NCI-H1694 treated with DMSO at 0.1 percent for 48 hours (cell line): ENCODE measurements around the gene CRLF1.
"Not testable (repeated sequence)": the region's sequence is repeated elsewhere in the genome, so short reads cannot be mapped to it uniquely, and the experiment has no call there.

ENCODE experiments used
- DNase-seq: peaks from one replicate; lab custom pipeline; 2025; lab: John Stamatoyannopoulos, UW

The CRLF1 gene

DNA sequence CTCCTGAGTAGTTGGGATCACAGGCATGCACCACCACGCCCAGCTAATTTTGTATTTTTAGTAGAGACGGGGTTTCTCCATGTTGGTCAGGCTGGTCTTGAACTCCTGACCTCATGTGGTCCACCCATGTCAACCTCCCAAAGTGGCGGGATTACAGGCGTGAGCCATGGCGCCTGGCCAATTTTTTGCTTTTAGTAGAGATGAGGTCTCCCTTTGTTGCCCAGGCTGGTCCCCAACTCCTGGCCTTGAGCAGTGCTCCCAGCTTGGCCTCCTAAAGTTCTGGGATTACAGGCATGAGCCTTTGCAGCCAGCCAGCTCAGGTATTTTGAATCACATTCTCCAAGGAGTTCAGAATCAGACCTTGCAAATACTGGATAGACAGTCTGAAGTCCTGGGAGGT is 13.9 kb downstream of the CRLF1 start:
- not testable (repeated sequence) for DNase-seq

DNA sequence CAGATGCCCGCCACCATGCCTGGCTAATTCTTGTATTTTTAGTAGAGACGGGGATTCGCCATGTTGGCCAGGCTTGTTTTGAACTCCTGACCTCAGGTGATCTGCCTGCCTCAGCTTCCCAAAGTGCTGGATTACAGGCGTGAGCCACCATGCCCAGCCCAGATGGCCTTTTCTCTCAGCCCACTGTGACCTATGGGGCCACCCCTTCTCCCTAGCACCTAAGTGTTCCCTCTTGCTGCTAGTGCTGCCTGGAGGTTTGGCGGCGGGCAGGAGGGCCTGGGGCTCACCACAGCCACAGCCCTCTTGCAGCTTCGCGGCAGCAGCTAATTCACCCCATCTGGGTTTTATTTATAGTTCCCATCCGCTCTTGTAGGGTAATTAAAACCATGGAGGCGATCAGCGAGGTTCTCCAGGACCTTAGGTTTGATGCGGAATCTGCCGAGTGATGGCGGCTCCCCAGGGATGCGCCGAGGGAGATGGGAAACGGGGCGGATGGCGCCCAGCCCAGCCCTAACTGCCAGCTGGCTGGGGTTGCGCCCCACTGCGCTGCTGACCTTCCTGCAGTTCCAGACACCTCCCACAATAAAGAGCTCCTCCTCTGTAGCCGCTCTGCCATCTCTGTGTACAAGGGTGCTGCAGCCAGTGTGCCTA is 14.7 kb downstream of the CRLF1 start:
- peak; percentile 28 for DNase-seq

DNA sequence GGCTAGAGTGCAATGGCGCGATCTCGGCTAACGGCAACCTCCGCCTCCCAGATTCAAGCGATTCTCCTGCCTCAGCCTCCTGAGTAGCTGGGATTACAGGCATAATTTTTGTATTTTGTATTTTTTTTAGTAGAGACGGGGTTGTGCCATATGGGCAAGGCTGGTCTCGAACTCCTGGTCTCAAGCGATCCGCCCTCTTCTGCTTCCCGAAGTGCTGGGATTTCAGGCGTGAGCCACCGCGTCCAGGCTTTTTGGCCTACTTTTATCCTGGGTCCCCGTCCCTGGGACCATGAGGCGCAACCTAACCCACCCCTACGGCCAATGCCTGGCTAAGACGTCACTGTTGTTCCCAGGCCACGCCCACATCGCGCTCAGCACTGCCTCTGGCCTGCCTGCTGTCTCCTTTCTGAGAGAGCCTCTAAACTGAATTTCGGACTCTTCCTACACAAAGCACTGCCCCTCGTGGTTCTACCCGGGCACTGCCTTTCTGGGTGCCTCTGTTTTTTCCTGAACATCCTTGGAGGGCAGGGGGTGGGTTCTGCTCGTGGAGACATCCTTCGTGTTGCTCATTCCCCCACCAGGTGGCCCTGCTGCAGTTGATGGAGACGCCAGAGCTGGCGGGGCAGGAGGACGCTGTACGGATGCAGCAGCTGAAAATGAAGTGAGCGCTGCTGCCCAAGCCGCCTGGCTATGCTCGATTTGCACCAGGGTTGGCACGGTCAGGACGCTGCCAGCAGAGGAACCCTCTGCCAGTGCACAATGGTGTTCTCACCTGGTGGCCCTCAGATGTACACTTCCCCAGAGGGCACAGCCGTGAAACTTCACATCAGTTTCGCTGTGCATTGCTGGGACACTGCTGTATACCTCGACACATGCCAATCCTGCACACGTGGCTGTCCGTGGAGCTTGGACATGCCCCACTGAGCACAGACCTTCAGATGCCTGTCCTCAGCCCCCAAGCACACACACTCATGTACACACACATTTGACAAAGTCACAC is 16.0 kb downstream of the CRLF1 start:
- DNase-seq = peak; percentile 99

DNA sequence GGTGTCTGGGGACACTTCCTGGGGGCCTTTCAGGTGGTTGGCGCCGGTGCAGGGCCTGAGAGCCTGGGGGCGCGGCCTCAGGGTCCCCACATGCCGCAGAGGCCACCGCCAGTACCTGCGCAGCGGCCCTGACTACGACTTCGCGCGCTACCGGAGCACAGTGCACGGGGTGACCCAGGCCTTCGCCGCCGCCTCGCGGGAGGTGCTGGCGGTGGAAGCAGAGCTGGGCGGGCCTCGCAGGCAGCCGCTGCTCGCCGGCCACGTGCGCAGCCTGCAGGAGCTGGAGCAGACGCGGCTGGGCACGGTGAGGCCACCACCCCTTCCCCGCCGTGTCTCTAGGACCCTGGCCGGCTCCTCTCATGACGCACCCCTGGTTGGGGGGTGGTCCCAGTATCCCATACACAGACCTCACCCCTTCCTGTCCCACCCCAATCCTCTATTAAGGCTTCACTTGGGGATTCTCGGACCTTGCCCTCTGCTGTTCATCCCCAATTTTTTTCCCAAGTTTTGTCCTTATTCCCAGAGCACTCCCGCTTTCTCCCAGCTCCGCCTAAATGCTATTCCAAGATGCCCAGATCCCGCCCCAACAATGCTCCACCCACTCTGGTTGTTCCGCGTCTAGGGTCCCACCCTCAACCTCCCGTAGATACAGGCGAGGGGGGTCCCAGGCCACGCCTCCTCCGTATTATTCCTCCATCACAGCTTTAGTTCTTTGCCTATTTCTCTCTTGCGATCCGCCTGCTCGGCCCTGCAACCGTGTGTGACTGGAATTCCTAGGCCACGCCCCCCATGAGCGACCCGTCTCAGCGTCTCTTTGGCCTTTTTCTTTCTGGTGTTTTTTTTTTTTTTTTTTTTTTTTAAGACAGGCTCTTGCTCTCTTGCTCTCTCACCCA is 17.0 kb downstream of the CRLF1 start:
- DNase-seq = peak; percentile 93

- DNase-seq = peak; percentile 78
Observed at GRCh38 chr19:18588611-18589379, 17.8 kb downstream of the CRLF1 start, which contains the start of gene REX1BD. REX1BD (plus strand) TSS chr19:18588798; CDS start chr19:18588802, 4 bp downstream.

- DNase-seq = no peak
Observed at GRCh38 chr19:18587962-18588610, 18.5 kb downstream of the CRLF1 start.

- DNase-seq = no peak
Observed at GRCh38 chr19:18587561-18587960, 19.0 kb downstream of the CRLF1 start.

GRCh38 chr19:18586306-18586705 is 20.3 kb downstream of the CRLF1 start:
- DNase-seq = no peak

- no peak for DNase-seq
Observed at GRCh38 chr19:18580311-18580710, 26.3 kb downstream of the CRLF1 start.

DNA sequence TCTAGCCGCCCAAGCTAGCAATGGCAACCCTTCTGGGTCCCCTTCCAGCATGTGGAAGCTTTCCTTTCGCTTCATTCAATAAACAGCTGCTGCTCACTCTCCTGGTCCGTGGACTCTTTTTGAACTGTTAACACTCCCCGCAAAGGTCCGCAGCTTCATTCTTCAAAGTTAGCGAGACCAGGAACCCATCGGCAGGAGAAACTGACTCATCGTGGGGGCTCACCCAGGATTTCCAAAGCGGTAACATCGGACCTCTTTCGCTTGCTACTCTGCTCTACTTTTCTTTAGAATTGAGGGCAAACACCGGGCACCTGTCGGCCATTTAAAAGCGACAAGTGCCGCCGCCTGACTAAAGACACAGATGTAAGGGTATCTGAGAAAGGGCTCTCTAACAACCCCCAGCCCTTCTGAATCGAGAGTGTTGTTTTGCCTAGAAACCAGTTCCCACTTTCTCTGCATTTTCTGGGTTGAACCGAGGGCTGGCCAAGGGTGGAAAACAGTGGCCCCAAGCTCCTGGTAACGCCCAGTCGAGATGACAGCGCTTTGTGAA is 29.2 kb downstream of the CRLF1 start:
- no peak for DNase-seq

DNA sequence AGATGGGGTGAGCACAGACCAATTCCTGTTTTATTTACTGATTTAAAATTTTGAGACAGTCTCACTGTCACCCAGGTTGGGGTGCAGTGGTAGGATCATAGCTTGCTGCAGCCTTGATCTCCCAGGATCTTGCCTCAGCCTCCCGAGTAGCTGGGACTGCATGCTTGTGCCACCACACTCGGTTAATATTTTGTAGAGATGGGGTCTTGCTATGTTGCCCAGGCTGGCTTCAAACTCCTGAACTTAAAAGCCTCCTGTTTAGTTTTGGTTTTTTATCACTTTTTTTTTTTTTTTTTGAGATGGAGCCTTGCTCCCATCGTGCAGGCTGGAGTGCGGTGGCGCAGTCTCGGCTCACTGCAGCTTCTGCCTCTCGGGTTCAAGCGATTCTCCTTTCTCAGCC is 30.2 kb downstream of the CRLF1 start:
- DNase-seq = no peak

DNA sequence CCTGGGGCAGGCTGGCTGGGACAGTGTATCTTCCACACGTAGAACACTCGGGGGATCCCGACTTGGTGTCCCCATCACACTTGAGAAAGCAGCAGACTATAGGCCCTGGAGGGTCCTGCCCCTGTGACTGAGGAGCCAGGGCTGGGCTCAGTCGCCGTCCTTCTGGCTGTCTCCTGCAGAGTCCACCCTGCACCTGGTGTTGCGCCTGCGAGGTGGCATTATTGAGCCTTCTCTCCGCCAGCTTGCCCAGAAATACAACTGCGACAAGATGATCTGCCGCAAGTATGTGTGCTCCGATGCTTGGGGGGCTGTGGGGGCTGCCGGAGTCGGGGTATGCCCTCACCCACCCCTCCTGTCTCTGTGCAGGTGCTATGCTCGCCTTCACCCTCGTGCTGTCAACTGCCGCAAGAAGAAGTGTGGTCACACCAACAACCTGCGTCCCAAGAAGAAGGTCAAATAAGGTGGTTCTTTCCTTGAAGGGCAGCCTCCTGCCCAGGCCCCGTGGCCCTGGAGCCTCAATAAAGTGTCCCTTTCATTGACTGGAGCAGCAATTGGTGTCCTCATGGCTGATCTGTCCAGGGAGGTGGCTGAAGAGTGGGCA is 31.8 kb downstream of the CRLF1 start:
- DNase-seq = no peak

- peak; percentile 96 for DNase-seq
Observed at GRCh38 chr19:18571564-18572344, 34.8 kb downstream of the CRLF1 start, which contains the start of gene UBA52. UBA52 (plus strand) TSS chr19:18571857; CDS start chr19:18573301, 1,444 bp downstream.

GRCh38 chr19:18568367-18568766 is 38.2 kb downstream of the CRLF1 start:
- DNase-seq = no peak

DNA sequence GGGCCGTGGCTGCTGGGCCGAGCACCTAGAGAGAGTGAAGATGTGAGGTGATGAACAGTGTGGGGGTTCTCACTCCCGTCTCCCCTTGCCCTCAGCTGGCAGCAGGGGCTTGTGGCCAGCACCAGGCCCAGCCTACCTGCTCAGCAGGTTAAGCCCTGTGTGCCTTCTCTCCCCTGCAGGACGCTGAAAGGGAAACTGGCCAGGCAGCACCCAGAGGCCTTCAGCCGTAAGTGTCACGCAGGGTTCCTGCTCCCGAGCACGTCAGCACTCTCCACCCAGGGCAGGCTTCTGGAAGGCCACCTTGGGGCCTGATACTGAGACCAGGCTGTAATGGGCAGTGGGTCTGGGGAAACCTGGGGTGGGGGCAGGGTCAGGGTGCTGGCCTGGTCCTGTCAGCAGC is 39.6 kb downstream of the CRLF1 start:
- DNase-seq = no peak

- DNase-seq = no peak
Observed at GRCh38 chr19:18562086-18562485, 44.5 kb downstream of the CRLF1 start.

DNA sequence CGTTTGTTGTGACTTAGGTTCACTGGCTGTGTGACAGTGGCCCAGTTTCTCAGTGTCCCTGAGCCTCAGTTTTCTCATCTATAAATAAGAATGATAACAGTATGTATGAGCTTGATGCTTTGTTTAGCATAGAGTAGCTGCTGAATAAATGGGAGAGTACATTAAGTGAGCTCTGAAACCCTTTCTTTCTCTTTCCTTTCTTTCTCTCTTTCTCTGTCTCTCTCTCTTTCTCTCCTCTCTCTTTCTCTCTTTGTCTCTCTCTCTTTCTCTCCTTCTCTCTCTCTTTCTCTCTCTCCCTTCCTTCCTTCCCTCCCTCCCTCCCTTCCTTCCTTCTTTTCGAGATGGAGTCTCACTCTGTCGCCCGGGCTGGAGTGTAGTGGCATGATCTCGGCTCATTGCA is 46.9 kb downstream of the CRLF1 start:
- DNase-seq = no peak

GRCh38 chr19:18558604-18559003 is 48.0 kb downstream of the CRLF1 start:
- no peak for DNase-seq

DNA sequence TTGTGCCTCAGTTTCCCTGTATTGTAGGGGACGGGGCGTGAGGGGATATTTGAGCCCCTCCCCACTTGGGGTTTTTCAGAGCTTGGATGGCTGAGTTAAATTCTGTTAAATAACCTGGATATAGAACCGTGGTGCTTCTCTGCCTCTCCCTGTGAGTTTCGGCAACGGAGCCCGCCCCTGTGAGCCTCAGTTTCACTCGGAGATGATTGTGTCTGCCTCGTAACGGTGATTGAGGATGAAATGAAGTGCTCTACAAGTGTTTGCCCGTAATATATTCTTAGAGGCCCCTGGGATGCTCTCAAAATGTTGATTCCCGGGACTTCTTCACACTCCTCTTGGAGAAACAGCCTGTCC is 48.4 kb downstream of the CRLF1 start:
- no peak for DNase-seq
